ENCODE data around the gene MB21D2.

GRCh38 chr3:192751148-192751547 is 166.5 kb downstream of the MB21D2 start:
- no peak for TF ChIP-seq CTCF (conservative IDR thresholded peaks at IDR 0.05)
- TF ChIP-seq ZFX (IDR thresholded peaks at IDR 0.05) = no peak

Measured in C4-2B (cell line).